ENCODE data around the gene MTUS2.

The MTUS2 gene

GRCh38 chr13:29021311-29021710 is 201.2 kb downstream of the MTUS2 start:
- Histone ChIP-seq H3K79me2 (ENCODE audit: insufficient read depth, low read length) (no peaks in the 10 kb centered on the region), H3K36me3 (ENCODE audit: low read length) (no peaks in the 10 kb centered on the region), H3F3A (ENCODE audit: insufficient read depth) (no peaks in the 10 kb centered on the region), H3K4me2 (ENCODE audit: low read depth, low read length, poor library complexity, severe bottlenecking) (no peak overlapping the region), H4K20me1 (ENCODE audit: low read depth, low read length) (no peaks in the 10 kb centered on the region), H3K9ac (ENCODE audit: low read length) (no peak overlapping the region), H3K27me3 (ENCODE audit: low read length) (no peaks in the 10 kb centered on the region), H3K27ac (ENCODE audit: low read depth, low read length) (no peak overlapping the region), H3K9me3 (ENCODE audit: insufficient read depth, low read length) (no peaks in the 10 kb centered on the region), H3K4me3 (ENCODE audit: insufficient read depth, low read length, poor library complexity, severe bottlenecking) (no peak overlapping the region), H2AFZ (ENCODE audit: low read depth, low read length, severe bottlenecking) (no peak overlapping the region), H3K9me2 (replicated peaks; ENCODE audit: insufficient read depth, low read length) (no peaks in the 10 kb centered on the region)
- TF ChIP-seq CTCF (IDR thresholded peaks at IDR 0.05; ENCODE audit: insufficient read depth, low read length, poor library complexity, severe bottlenecking) (no peak), EZH2phosphoT487 (conservative IDR thresholded peaks at IDR 0.05; ENCODE audit: low read length) (no peak)

GRCh38 chr13:29021717-29022116 is 201.6 kb downstream of the MTUS2 start:
- TF ChIP-seq CTCF (IDR thresholded peaks at IDR 0.05; ENCODE audit: insufficient read depth, low read length, poor library complexity, severe bottlenecking) (no peak), EZH2phosphoT487 (conservative IDR thresholded peaks at IDR 0.05; ENCODE audit: low read length) (no peak)

GRCh38 chr13:29022410-29022809 is 202.3 kb downstream of the MTUS2 start:
- no peak overlapping the region for H3K9ac ChIP-seq (ENCODE audit: low read length)
- no peaks in the 10 kb centered on the region for H4K20me1 ChIP-seq (ENCODE audit: low read depth, low read length)
- no peaks in the 10 kb centered on the region for H3F3A ChIP-seq (ENCODE audit: insufficient read depth)
- no peak overlapping the region for H3K27ac ChIP-seq (ENCODE audit: low read depth, low read length)
- H2AFZ ChIP-seq (ENCODE audit: low read depth, low read length, severe bottlenecking): no peak overlapping the region
- no peaks in the 10 kb centered on the region for H3K79me2 ChIP-seq (ENCODE audit: insufficient read depth, low read length)
- TF ChIP-seq CTCF (IDR thresholded peaks at IDR 0.05; ENCODE audit: insufficient read depth, low read length, poor library complexity, severe bottlenecking) (no peak), EZH2phosphoT487 (conservative IDR thresholded peaks at IDR 0.05; ENCODE audit: low read length) (no peak)
- no peaks in the 10 kb centered on the region for H3K9me3 ChIP-seq (ENCODE audit: insufficient read depth, low read length)
- H3K4me3 ChIP-seq (ENCODE audit: insufficient read depth, low read length, poor library complexity, severe bottlenecking): no peak overlapping the region
- no peaks in the 10 kb centered on the region for H3K36me3 ChIP-seq (ENCODE audit: low read length)
- no peaks in the 10 kb centered on the region for H3K9me2 ChIP-seq (replicated peaks; ENCODE audit: insufficient read depth, low read length)
- H3K27me3 ChIP-seq (ENCODE audit: low read length): no peaks in the 10 kb centered on the region
- no peak overlapping the region for H3K4me2 ChIP-seq (ENCODE audit: low read depth, low read length, poor library complexity, severe bottlenecking)

More at GRCh38 chr13:29021717-29022116, 201.6 kb downstream of the MTUS2 start:
- Histone ChIP-seq H3K27me3 (ENCODE audit: low read length) (no peaks in the 10 kb centered on the region), H3K36me3 (ENCODE audit: low read length) (no peaks in the 10 kb centered on the region), H3K4me3 (ENCODE audit: insufficient read depth, low read length, poor library complexity, severe bottlenecking) (no peak overlapping the region), H3K9ac (ENCODE audit: low read length) (no peak overlapping the region), H3K9me3 (ENCODE audit: insufficient read depth, low read length) (no peaks in the 10 kb centered on the region), H3F3A (ENCODE audit: insufficient read depth) (no peaks in the 10 kb centered on the region), H3K4me2 (ENCODE audit: low read depth, low read length, poor library complexity, severe bottlenecking) (no peak overlapping the region), H4K20me1 (ENCODE audit: low read depth, low read length) (no peaks in the 10 kb centered on the region), H2AFZ (ENCODE audit: low read depth, low read length, severe bottlenecking) (no peak overlapping the region), H3K9me2 (replicated peaks; ENCODE audit: insufficient read depth, low read length) (no peaks in the 10 kb centered on the region), H3K27ac (ENCODE audit: low read depth, low read length) (no peak overlapping the region), H3K79me2 (ENCODE audit: insufficient read depth, low read length) (no peaks in the 10 kb centered on the region)

Measured in SU-DHL-6 (cell line).